GM19372 (cell line): ENCODE measurements around the gene DPT.
"Not testable (repeated sequence)": the region's sequence is repeated elsewhere in the genome, so short reads cannot be mapped to it uniquely, and the experiment has no call there.

Source experiments
- ATAC-seq: cut with Tn5 transposase; IDR thresholded peaks from one replicate; pipeline ENCODE4 v1.9.1; 2021; ENCODE audit warnings: mild to moderate bottlenecking, low read depth, moderate library complexity; ENCODE audit not compliant: unreplicated experiment

The DPT gene

DNA sequence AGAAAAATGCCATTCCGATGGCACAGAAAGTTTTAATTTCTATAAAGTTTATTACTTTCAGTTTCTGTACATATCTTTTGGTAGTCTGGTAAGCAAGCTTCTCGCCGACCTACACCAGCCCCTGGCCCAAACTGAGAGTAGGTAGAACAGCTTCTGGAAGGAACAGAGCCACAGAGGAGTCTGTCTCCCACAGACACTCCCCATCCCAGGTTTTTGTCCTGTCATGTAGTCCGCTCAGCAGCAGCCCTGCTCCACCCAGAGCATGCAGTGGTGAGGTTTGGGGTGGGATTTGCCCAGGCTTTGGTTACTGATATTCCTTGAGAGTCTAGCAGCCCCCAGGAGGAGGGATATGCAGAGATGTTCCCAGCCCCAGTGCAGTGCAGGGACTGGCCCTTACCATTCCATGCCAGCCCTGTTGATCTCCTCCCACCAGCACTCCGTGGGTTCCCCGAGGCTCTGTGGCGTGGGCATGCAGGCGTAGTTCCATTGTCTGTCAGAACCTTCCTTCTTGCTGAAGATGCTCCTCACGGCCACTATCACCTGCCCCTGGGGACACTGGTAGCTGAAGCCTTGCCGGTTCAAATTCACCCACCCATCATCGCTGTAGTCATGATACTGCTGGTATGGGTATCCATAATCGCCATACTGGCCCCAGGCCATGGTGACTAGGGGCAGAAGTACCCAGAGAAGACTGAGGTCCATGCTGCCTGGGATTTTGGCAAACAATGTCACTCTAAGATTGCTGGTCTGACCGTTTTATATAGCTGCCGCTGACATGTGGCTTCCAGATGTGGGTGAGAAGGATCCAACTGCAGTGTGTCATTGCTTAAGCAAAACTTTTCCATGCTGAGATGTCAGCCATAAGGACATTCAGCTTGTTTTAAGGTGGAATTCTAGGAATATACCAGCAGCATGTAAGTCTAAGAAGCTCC lies at the start of gene DPT:
DPT (minus strand) TSS at position 734 of the 932 bp plus-strand sequence; CDS start at position 702, 32 bp downstream.
- ATAC-seq = no peak

DNA sequence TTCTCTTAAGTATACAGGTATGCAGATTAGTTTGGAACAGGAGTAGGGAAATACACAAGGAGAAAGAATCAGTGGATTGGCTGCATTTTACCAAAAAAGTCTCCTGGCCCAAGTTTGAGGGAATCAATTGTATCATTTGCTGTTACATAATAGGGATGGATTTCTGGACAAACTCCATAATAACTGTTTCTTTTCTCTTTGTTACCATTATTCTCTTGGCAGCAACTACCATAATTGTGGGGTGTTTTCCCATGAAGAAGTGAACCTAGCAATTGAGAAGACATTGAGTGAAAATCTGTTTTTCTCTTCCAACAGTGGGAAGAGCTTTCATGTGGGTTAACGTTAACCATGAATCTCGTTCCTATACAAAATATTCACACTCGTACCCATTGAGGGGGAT lies 46.4 kb upstream of the DPT start:
- no peak for ATAC-seq

DNA sequence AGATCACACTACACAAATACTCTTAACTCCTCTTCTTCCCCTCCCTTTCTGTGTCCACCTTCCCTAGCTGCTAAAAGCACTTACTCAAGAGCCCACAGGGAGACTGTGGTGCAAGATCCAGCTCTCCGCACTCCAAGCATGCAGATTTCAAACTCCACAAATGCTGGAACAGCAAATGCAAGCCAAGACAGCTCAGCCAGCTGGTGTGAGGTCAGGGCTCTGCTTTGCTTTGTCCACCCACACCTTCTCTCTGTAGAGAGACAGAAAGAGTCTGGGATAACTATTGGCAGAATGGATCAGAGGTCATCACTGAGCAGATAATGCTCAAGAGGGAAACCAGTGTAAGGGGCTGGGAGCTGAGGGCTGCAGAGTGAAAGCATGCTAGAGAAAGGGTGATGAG lies 45.2 kb upstream of the DPT start:
- no peak for ATAC-seq

DNA sequence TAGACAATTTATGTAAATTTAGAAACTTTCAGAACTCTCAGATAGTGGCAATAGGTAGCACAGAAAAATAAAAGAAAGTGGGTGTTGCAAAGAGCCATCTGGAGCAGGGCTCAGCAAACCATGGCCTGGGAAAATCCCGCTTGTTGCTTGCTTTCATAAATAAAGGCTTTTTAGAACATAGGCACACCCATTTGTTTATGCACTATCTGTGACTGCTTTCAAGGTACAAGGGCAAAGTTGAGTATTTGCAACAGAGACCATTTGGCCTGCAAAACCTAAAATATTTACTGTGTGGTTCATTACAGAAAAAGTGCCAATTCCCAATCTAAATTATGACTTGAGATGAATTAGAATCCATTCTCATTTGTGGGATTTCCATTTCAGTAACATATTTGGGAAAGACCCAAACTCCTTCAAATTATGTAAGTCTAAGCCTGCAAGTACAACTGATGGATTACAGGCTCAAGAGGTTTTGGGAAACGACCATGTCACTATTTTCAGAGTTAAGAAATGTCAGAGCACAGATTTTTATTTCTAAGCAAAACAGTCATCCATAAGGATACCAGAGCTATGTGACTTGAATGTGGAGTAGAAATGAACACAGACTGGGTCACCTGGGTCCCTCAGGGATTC lies 43.5 kb upstream of the DPT start:
- ATAC-seq = no peak

DNA sequence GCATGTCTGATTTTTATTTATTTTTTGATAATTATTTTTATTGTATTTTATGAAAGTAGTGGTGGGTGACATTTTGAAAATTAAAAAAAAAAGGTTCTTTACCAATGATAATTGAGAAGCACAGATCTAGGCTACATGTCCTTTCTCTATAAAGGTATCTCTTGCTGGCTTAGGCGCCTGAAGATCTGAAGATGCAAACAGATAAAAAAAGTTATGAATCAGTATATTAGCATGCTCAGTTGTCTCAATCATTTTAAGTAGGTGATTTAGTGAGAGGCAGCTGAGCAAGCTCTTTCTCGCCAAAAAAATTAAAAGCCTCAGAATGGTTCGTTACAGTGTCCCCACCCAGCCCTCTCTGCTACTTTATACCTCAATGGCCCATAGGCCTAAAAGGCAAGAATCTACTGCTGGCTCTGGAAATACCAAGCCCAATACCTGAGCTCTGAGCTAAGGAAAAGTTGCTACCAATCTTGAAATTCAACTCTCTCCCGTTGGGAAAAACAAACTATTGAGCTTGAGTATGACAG lies 42.2 kb upstream of the DPT start:
- no peak for ATAC-seq

DNA sequence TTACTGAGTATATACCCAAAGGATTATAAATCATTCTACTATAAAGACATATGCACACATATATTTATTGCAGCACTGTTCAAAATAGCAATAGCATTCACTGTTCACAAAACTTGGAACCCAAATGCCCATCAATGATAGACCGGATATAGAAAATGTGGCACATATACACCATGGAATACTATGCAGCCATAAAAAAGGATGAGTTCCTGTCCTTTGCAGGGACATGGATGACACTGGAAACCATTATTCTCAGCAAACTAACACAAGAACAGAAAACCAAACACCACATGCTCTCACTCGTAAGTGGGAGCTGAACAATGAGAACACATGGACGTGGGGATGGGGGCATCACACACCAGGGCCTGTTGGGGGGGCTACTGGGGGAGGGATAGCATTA lies 40.9 kb upstream of the DPT start:
- not testable (repeated sequence) for ATAC-seq

DNA sequence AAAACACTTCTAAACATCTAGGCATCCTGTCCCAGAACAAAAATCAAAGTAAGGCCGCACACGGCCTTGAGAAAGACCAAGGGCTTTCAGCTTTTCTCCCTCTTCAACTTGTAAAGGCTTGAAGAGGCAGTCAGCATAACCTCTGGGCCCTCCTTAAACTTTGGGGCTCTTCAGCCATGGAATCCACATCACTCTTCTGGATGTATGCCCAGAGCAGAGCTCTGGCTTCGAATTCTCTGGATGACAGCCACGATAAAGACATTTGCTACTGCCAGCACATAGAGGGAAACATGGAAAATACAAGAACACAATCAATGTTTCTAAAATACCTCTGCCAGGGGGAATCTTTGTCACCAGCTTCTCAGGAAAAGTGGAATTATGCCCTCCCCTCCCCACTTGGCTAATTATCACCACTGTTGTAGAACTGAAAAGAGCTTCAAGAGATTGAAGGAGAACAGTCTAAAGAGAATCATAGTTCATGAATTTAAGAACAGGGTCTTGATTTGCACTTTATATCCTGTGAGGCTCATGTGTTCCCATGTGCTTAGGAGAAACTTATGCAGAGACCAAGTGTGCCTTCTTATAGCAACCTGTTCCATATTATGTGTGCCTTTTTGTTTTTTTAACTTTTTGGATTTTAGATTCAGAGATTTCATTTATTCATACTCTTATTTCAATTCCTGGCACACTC lies 39.0 kb upstream of the DPT start:
- ATAC-seq = no peak

DNA sequence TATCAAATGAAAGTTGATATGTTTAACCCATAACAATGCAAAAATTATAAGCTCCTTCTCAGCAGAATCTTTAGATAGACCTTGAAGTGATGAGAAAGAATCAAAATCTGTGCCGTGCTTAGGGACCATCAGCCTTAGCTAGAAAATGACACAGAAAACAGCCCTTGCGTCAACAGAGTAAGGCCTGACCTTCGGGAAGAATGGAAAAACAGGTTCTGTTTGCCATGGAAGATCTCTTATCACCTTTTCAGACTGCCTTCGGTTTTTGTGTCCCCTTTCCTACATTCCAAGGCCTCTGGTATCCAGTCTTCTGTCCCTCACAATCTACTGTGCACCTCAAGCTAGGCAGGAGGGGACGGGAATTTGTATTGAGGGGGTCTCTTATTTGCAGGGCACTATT lies 37.6 kb upstream of the DPT start:
- ATAC-seq = no peak

DNA sequence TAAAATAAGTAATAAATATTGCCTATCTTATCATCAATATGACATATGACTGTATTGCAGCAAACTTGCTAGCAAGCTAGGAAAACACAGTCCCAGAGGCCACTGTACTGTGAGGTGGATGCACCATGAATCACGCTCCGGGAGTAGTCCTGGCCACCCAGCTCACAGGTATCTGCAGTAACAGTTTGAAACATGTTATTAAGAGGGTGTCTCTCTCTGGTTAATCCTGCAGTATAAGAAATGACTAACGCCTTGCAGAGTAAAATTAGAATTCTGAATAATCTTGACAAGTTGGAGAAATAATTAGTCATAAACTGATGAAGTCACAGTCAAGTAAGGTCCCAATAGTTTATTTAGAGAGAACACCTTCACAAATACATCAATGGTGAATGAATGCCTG lies 34.0 kb upstream of the DPT start:
- ATAC-seq = no peak

DNA sequence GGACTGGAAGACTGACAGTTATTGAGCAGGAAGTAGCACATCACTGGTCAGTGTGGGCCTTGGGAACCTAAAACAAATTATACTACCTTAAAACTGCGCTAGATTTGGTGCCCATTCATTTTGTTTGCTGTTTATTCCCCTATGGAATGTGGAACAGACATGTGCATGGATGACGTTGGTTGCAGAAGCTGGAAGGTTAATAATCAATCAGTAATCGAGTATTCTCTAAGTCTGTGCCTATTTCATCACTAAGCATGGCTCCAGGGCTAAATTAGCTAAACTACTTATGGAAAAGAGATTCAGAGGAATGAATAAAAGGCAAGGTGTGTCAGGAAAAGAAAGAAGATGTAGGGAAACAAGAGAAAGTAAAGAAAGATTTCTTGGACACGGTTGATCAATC lies 33.5 kb upstream of the DPT start:
- no peak for ATAC-seq

DNA sequence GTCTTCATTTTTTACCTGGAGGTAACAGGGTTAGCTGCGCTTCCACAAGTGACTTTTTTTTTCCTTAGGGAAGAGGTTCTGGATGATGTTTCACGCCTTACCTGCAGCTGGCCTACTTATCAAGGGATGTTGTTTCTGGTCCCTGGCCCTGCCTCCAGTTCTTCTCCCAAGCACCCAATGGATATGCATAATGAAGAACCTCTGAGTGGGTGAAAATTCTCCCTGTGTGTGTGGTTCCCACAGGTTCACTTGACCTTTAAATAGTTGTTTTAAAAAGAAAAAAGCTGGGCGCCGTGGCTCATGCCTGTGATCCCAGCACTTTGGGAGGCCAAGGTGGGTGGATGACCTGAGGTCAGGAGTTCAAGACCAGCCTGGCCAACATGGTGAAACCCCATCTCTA lies 31.8 kb upstream of the DPT start:
- ATAC-seq = no peak

DNA sequence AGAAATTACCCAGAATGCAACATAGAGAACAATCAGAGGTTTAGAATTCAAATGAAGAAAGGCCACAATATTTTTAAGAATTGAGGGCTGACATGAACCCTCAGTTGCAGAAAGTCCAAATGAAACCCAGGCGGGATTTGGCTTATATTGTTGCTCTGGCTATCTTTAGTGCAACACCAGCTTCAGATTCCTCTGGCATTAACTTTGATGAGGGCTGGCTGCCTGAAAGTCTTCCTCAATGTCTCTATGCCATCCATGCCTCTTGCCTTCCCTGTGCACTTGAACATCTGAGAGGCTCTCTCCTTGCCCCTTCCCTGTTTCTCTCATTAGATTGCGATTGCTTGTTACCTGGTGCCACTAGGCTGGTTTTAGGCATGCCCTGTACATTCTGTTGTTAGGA lies 31.2 kb upstream of the DPT start:
- no peak for ATAC-seq

DNA sequence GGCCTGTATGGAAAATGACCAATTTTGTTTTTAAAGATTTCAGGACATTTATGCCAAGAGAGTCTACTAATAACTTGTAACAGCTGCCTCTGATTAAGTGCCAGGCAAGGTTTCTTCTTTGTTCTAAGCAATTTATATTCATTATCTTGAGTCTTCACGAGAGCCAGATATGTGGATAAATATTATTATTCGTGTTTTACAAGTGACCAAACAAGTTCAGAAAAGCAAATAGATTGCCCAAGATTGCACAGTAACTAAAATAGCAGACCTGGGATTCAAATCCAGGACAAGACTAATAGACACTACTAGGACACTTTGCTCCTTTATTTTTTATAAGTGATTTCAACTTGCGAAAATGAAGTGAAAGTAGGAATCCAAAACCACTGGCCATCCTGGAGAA lies 30.1 kb upstream of the DPT start:
- no peak for ATAC-seq

DNA sequence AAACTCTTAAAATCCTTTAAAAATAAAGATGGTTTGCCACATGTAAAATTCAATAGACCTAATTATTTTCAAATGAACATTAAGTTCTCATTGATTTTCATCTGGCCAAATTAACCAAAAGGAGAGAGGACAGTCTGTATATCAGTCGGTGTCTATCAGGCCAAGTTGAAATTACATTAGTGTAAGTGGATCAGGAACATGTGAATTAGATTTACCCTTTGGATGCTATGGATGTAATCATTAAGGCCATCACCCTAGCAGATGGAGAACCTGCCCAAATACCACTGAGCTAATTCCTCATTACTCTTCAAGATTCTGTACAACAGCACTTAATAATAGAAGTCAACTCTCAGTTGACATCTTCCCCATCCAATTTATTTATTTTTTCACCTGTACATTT lies 29.5 kb upstream of the DPT start:
- no peak for ATAC-seq

DNA sequence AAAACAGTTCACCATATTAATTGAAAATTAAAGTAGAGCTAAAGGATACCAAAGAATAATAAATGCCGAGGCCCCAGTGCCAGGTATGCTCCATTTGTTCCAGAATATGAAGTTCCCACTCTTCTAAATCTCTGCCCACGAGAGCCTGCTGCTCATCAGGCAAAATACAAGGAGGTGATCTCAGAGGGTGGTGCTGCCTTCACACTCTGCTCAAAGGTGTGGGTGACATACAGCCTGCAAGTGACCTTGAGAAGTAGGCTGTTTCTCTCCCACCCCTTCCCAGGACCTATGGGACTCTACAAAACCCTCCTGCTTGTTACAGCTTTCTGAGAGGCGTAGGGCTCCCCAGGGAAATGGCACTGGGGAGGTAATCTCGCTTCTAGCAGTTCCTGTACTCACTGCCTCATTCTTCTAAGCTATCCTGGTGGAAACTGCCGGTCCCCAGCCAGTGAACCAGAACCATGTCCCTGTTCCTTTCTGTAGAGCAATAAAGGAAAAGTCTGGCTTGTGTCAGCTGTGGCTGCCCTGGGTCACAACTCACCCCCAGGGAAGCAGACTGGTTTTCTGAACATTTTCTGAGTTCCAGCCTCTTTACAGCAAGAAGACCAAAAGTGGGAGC lies 26.9 kb upstream of the DPT start:
- no peak for ATAC-seq

DNA sequence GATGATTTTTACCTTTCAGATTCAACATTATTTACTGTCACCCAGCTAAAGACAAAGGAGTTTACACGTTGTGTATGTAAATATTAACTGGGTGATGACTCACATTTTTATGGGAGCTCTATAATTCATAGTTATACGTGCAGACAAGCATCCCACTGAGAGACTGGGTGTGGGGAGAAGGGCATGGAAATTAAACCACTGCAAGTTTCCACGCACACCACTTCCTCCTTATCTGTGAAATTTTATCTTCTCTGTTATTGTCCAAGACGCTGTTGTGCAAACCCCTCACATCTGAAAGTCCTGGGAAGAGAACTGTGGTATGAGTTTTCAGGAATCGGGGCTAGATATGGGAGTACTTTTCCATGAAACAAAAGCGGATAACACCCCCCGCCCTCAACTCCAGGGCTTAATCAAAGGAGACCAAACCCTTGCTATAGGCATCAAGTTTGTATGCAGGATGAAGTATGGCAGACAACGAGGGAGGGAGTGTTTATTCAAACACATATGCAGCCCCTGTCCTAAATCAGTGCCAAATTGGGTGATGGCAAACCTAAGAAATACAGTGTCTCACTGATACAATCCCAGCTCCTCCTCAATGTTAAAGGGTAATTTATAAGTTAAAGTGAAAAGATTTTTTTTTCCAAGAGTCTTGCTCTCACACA lies 23.3 kb upstream of the DPT start:
- no peak for ATAC-seq

DNA sequence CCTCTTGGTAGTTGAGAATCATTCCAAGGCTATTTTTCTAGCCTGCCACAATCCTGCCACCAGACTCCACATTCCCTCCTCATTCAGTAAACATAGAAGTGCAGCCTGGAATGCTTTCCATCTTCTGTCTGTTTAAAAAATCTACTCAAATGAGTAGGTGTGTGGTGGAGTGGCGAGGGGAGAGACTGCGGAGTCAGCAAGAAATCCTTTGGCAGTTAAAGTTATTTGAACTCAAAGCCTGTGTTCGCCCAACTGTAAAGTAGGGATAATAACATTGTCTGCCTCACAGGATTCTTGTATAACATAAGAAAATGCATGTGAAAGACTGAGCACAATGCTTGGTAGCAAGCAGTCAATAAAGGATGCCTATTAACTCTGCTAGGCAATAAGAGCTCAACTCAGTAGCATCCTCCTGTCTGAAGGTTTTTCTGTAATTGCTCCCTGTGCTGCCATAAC lies 22.2 kb upstream of the DPT start:
- no peak for ATAC-seq

DNA sequence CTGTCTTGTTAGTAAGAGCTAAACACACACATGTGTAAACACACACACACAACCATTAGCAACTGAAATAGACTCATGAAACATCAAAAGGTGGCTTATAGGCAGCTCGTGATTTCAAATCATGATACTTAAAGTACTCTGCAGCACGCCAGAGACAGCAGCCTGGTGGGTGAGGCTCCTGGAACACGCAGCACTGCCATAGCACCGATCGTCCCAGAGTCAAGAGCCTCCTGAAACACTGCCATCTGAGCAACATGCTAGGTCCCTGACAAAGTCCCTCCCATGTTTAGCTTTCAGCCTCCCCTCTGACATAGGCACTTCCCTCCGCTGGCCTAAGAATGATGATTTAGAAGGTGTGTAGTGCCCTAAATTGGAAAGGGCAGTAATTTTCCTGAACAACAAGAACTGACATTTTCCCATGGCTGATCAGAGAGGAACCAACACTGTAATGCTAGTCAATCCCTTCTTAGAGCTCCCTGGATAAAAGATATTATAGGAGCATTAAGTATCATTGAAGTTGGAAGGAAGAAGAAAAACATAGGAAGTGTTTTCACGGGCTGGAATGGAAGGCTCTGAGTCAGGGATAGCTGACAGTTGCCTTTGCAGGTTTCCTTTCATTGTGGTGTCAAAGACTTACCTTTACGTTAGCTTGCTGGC lies 14.1 kb upstream of the DPT start:
- no peak for ATAC-seq

DNA sequence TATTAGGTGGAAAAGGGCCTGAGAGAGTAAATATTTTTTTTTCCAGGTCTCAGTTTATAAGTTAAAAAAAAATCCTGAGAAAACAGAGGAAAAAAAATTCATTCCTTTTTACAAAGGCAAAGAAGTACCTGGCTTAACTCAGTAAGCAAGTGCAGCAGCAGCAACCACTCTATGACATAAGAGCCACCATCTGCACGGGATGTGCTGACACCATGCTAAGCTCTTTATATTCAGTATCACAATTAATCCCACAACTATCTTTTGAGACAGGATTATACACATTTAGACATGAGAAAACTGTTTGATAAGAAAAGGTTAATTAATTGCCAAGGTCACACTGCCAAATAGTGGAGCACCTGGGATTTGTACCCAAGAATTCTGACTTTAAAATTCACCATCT lies 13.4 kb upstream of the DPT start:
- no peak for ATAC-seq

DNA sequence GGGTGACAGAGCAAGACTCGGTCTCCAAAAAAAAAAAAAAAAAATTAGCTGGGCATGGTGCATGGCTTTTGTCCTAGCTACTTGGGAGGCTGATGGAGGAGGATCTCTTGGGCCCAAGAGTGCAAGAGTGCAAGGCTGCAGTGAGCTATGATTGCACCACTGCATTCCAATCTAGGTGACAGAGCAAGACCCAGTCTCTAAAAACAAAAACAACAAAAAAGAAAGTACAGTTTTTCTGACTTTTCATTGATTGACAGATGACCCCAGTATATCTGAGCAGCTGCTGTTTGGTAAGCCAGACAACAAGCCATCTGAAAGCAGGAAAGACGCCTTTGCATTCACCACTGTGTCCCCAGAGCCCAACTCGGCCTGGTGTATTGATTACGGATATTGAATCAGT lies 10.9 kb upstream of the DPT start:
- no peak for ATAC-seq
